ENCODE data around the gene TLE4.

DNA sequence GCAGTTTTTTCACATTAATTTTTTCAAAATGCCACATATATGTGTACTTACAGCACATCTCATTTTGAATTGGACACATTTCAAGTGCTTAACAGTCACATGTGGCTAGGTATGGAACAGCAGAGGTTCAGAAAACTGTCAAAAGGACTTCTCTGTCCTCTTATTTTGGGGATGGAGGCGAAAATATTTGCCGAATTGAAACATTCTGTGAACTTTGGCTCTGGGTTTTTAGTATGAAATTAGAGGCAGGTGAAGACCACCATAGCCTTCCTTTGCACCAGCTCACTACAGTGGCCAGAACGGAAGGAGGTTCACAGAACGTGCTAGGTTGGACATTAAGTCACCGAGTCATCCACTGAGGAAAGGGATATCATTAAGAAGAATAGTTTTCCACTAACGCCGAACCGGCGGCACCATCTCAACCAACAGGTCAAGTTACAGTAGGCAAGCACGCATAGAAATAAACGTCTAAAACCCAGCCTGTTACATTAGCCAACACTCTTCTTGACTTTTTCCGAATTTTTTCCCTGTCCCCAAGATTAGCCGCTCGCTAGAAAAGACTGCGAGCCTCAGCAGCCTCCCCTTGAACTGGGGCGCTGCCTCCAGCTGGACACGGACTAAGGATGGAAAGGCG, 1.8 kb upstream of the TLE4 start:
- TF ChIP-seq, protein P1, sequence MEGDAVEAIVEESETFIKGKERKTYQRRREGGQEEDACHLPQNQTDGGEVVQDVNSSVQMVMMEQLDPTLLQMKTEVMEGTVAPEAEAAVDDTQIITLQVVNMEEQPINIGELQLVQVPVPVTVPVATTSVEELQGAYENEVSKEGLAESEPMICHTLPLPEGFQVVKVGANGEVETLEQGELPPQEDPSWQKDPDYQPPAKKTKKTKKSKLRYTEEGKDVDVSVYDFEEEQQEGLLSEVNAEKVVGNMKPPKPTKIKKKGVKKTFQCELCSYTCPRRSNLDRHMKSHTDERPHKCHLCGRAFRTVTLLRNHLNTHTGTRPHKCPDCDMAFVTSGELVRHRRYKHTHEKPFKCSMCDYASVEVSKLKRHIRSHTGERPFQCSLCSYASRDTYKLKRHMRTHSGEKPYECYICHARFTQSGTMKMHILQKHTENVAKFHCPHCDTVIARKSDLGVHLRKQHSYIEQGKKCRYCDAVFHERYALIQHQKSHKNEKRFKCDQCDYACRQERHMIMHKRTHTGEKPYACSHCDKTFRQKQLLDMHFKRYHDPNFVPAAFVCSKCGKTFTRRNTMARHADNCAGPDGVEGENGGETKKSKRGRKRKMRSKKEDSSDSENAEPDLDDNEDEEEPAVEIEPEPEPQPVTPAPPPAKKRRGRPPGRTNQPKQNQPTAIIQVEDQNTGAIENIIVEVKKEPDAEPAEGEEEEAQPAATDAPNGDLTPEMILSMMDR (conservative IDR thresholded peaks at IDR 0.05; ENCODE audit: low read length): no peak
- no peak for TF ChIP-seq EZH2phosphoT487 (IDR thresholded peaks at IDR 0.05; ENCODE audit: borderline replicate concordance)

Measured in Loucy (cell line).